IMR-90 (cell line): ENCODE results near the gene CIRBP. TPM values are rescaled to one million over a fixed set of nuclear protein-coding genes. Genes with fewer than 3 reads are reported as not detected.

Experiments
- ATAC-seq: fragments of 200-7000 bp; cut with Tn5 transposase; 2 replicates; pipeline ENCODE4 v1.9.1; 2020; ENCODE audit warnings: low read depth, mild to moderate bottlenecking, moderate library complexity
- BruUV-seq: library from RNA; stranded (reverse); fragments of 400-500 nt; replicated peaks from 2 replicates; lab custom pipeline; 2021; lab: Mats Ljungman, UMichigan
- CTCF ChIA-PET: fragments of 300-600 bp; formaldehyde crosslinking; extraction: SDS; loops from one replicate; lab custom pipeline; 2021; ENCODE audit warnings: antibody characterized with exemption; lab: Yijun Ruan, JAX
- POLR2A ChIA-PET: fragments of 300-600 bp; sonication (Branson Sonifier 250); formaldehyde crosslinking; loops from one replicate; lab custom pipeline; 2022; ENCODE audit warnings: antibody characterized with exemption; ENCODE audit not compliant: unreplicated experiment; lab: Charles Lee
- DNase-seq: peaks from one replicate; pipeline ENCODE4 v3.0.0; 2013
- H2AFZ ChIP-seq: replicated peaks from 2 replicates; pipeline ENCODE3; 2013; ENCODE audit warnings: low read length, mild to moderate bottlenecking; ENCODE audit not compliant: poor library complexity
- H2AK5ac ChIP-seq: 2 replicates; pipeline ENCODE4 v1.6.1; 2013; ENCODE audit warnings: low read depth, low read length, inconsistent platforms
- H2AK9ac ChIP-seq: replicated peaks from 2 replicates; pipeline ENCODE3; 2013; ENCODE audit warnings: mild to moderate bottlenecking, low read depth, low read length, moderate library complexity; ENCODE audit not compliant: poor library complexity
- H2BK120ac ChIP-seq: 2 replicates; pipeline ENCODE4 v1.6.1; 2013; ENCODE audit warnings: low read depth, low read length, inconsistent platforms
- H2BK15ac ChIP-seq: 3 replicates; pipeline ENCODE4 v1.6.1; 2013; ENCODE audit warnings: low read depth, low read length, inconsistent platforms
- H2BK20ac ChIP-seq: 2 replicates; pipeline ENCODE4 v1.6.1; 2013; ENCODE audit warnings: low read depth, mild to moderate bottlenecking, inconsistent platforms, low read length, moderate library complexity
- H2BK5ac ChIP-seq: 2 replicates; pipeline ENCODE4 v1.6.1; 2013; ENCODE audit warnings: mild to moderate bottlenecking, low read depth, low read length, inconsistent platforms; ENCODE audit not compliant: poor library complexity, severe bottlenecking
- H3K14ac ChIP-seq: replicated peaks from 2 replicates; pipeline ENCODE4 v1.6.1; 2013; ENCODE audit warnings: low read depth, low read length, inconsistent platforms
- H3K18ac ChIP-seq: 2 replicates; pipeline ENCODE4 v1.6.1; 2013; ENCODE audit warnings: low read depth, low read length, control low read depth
- H3K23ac ChIP-seq: 2 replicates; pipeline ENCODE4 v1.6.1; 2013; ENCODE audit warnings: low read depth, low read length, inconsistent platforms
- H3K27ac ChIP-seq: 2 replicates; pipeline ENCODE4 v1.5.1; 2013; ENCODE audit warnings: mild to moderate bottlenecking, control low read depth, low read length; ENCODE audit not compliant: insufficient read depth
- H3K27me3 ChIP-seq: 2 replicates; pipeline ENCODE4 v1.6.1; 2013; ENCODE audit warnings: low read length; ENCODE audit not compliant: control insufficient read depth, insufficient read depth
- H3K36me3 ChIP-seq: 2 replicates; pipeline ENCODE4 v1.6.1; 2013; ENCODE audit warnings: low read length, mixed read lengths; ENCODE audit not compliant: control insufficient read depth, insufficient read depth
- H3K4ac ChIP-seq: 2 replicates; pipeline ENCODE4 v1.6.1; 2013; ENCODE audit warnings: low read depth, low read length, inconsistent platforms
- H3K4me1 ChIP-seq: 2 replicates; pipeline ENCODE4 v1.6.1; 2013; ENCODE audit warnings: low read length, mixed read lengths; ENCODE audit not compliant: control insufficient read depth, insufficient read depth
- H3K4me2 ChIP-seq: 2 replicates; pipeline ENCODE4 v1.6.1; 2013; ENCODE audit warnings: low read depth, mild to moderate bottlenecking, control low read depth, low read length, moderate library complexity
- H3K4me3 ChIP-seq: 2 replicates; pipeline ENCODE4 v1.5.1; 2013; ENCODE audit warnings: low read depth, mild to moderate bottlenecking, control low read depth, low read length, moderate library complexity; ENCODE audit not compliant: insufficient read depth
- H3K56ac ChIP-seq: 2 replicates; pipeline ENCODE4 v1.6.1; 2013; ENCODE audit warnings: low read length, inconsistent platforms; ENCODE audit not compliant: insufficient read depth; ENCODE audit errors: extremely low read depth
- H3K79me1 ChIP-seq, 2 experiments: 2 replicates each; pipeline ENCODE4 v1.6.1; 2013; ENCODE audit warnings: low read length in 2 of 2, inconsistent platforms in 1 of 2, low read depth in 1 of 2
- H3K9ac ChIP-seq: 2 replicates; pipeline ENCODE4 v1.6.1; 2013; ENCODE audit warnings: low read depth, low read length, control low read depth
- H3K9me1 ChIP-seq: 2 replicates; pipeline ENCODE4 v1.6.1; 2013; ENCODE audit warnings: low read length, inconsistent platforms; ENCODE audit not compliant: insufficient read depth
- H3K9me3 ChIP-seq: 2 replicates; pipeline ENCODE4 v1.6.1; 2013; ENCODE audit warnings: low read length; ENCODE audit not compliant: control insufficient read depth, insufficient read depth
- H4K20me1 ChIP-seq: 2 replicates; pipeline ENCODE4 v1.6.1; 2013; ENCODE audit warnings: low read length, inconsistent platforms; ENCODE audit not compliant: insufficient read depth
- H4K5ac ChIP-seq: 2 replicates; pipeline ENCODE4 v1.6.1; 2013; ENCODE audit warnings: mild to moderate bottlenecking, low read depth, low read length, control low read depth
- H4K8ac ChIP-seq, 2 experiments: 2 replicates each; pipeline ENCODE4 v1.6.1; 2013; ENCODE audit warnings: low read depth in 2 of 2, low read length in 2 of 2, control low read depth in 1 of 2, inconsistent platforms in 1 of 2
- H4K91ac ChIP-seq: 2 replicates; pipeline ENCODE4 v1.6.1; 2013; ENCODE audit warnings: low read depth, low read length, inconsistent platforms; ENCODE audit not compliant: insufficient read depth
- BHLHE40 ChIP-seq: fragments of 150-350 bp; IDR thresholded peaks from 2 replicates; pipeline ENCODE4 v1.6.1; 2016; ENCODE audit warnings: mild to moderate bottlenecking, low read depth, low read length
- CEBPB ChIP-seq: IDR thresholded peaks from 2 replicates; pipeline ENCODE4 v1.6.1; 2012; ENCODE audit warnings: low read depth, low read length, improper control_type of control experiment
- CHD1 ChIP-seq: IDR thresholded peaks from 2 replicates; pipeline ENCODE4 v1.6.1; 2012; ENCODE audit warnings: low read depth, low read length, improper control_type of control experiment
- FOS ChIP-seq: fragments of 150-350 bp; IDR thresholded peaks from 2 replicates; pipeline ENCODE4 v1.6.1; 2016; ENCODE audit warnings: low read depth, low read length
- MAFK ChIP-seq: IDR thresholded peaks from 2 replicates; pipeline ENCODE4 v1.6.1; 2012; ENCODE audit warnings: low read depth, low read length, improper control_type of control experiment
- MAZ ChIP-seq: IDR thresholded peaks from 2 replicates; pipeline ENCODE4 v1.6.1; 2012; ENCODE audit warnings: low read depth, mild to moderate bottlenecking, low read length, improper control_type of control experiment, moderate library complexity, borderline replicate concordance
- MXI1 ChIP-seq: IDR thresholded peaks from 2 replicates; pipeline ENCODE4 v1.6.1; 2012; ENCODE audit warnings: low read depth, mild to moderate bottlenecking, low read length, moderate library complexity, borderline replicate concordance
- POLR2A ChIP-seq: IDR thresholded peaks from 2 replicates; pipeline ENCODE4 v1.6.1; 2012; ENCODE audit warnings: mild to moderate bottlenecking, low read depth, low read length
- RAD21 ChIP-seq: IDR thresholded peaks from 2 replicates; pipeline ENCODE4 v1.6.1; 2012; ENCODE audit warnings: low read length, improper control_type of control experiment
- RCOR1 ChIP-seq: IDR thresholded peaks from 2 replicates; pipeline ENCODE4 v1.6.1; 2012; ENCODE audit warnings: mild to moderate bottlenecking, low read length, improper control_type of control experiment; ENCODE audit not compliant: insufficient replicate concordance
- RFX5 ChIP-seq: IDR thresholded peaks from 2 replicates; pipeline ENCODE4 v1.8.0; 2012; ENCODE audit warnings: low read depth, mild to moderate bottlenecking, low read length, moderate library complexity
- SMC3 ChIP-seq: fragments of 150-350 bp; IDR thresholded peaks from 2 replicates; pipeline ENCODE4 v1.6.1; 2016; ENCODE audit warnings: low read depth, mild to moderate bottlenecking, antibody characterized with exemption, low read length, moderate library complexity
- USF2 ChIP-seq: fragments of 150-350 bp; IDR thresholded peaks from 2 replicates; pipeline ENCODE4 v1.6.1; 2017; ENCODE audit warnings: mild to moderate bottlenecking, antibody characterized with exemption, low read length, low read depth
- WGBS, 2 experiments: methylation state at CpG; one replicate each; pipeline versions ENCODE4 v1.1.5 to v1.1.7; 2013; ENCODE audit warnings: missing lambda C conversion rate in 2 of 2; ENCODE audit not compliant: insufficient read length in 1 of 2; ENCODE audit errors: extremely low coverage in 2 of 2; 5-methylcytosine and 5-hydroxymethylcytosine counted together
- dilution Hi-C: fragments of 300-500 bp; cut with HindIII; formaldehyde crosslinking; loops from one replicate; pipeline ENCODE4 v1.14.3; 2018; ENCODE audit warnings: low sequenced_read_pairs; ENCODE audit not compliant: unreplicated experiment
- in situ Hi-C: fragments of 300-500 bp; cut with MboI; formaldehyde crosslinking; loops from 3 replicates; pipeline ENCODE4 v1.14.3; 2019; ENCODE audit warnings: low sequenced_read_pairs, inconsistent platforms, mixed read lengths
- intact Hi-C: fragments of 100-400 bp; cut with micrococcal nuclease; formaldehyde crosslinking; loops from 2 replicates; pipeline ENCODE4 v1.10.0; 2022
- polyA plus RNA-seq, 3 experiments: library from polyadenylated mRNA; depleted of rRNA; stranded (reverse); fragments of >200 nt; gene quantifications; 2 replicates each; pipeline ENCODE4 v1.2.3, GENCODE V29; 2012; ENCODE audit warnings: low replicate concordance in 1 of 3
- total RNA-seq: library from RNA; depleted of rRNA; stranded (reverse); fragments of >200 nt; gene quantifications from 2 replicates; pipeline ENCODE4 v1.2.3, GENCODE V29; 2012
- TF ChIP-seq, protein P1 (sequence below): conservative IDR thresholded peaks from 2 replicates; pipeline ENCODE4 v1.5.1; 2012; ENCODE audit warnings: mild to moderate bottlenecking, low read depth, low read length, improper control_type of control experiment

Gene CIRBP
- total and polyA plus RNA-seq, 2 of the 4 experiments (the other 2 are of a cell fraction) = 299 to 542 TPM

- Histone ChIP-seq H3K14ac (no peak overlapping the region), H3K4me2 (no peak overlapping the region), H4K8ac (no peak overlapping the region), H3K79me1 (peaks cover 12 to 30% of the 10 kb centered on the region in 2 experiments; a peak in 3 of 4 replicates), H2BK120ac (no peak overlapping the region), H2BK15ac (no peak overlapping the region), H3K4me3 (no peak overlapping the region), H4K20me1 (peaks cover 27% of the 10 kb centered on the region), H3K9me3 (no peaks in the 10 kb centered on the region), H3K9ac (no peak overlapping the region), H3K4ac (no peak overlapping the region), H3K4me1 (peaks cover 7% of the 10 kb centered on the region), H3K27me3 (peaks cover 15% of the 10 kb centered on the region), H3K56ac (no peak overlapping the region), H2AFZ (peak overlapping the region; percentile 50), H3K23ac (no peak overlapping the region), H4K5ac (no peak overlapping the region), H3K9me1 (no peaks in the 10 kb centered on the region), H4K91ac (no peak overlapping the region), H2BK5ac (no peak overlapping the region), H2BK20ac (no peak overlapping the region), H2AK5ac (0 out of 2 replicates have a peak overlapping the region, but pooled peaks have one; percentile 50), H3K36me3 (peaks cover 11% of the 10 kb centered on the region), H3K18ac (no peak overlapping the region), H3K27ac (no peak overlapping the region), H2AK9ac (peak overlapping the region; percentile 80)
- peak; percentile 80 for DNase-seq
- WGBS, 2 experiments = 7% methylated on average over 2 of the region's 10 CpGs; no CpG with 5 or more reads in 1 of the 2 experiments
- ATAC-seq = peak; percentile 36
- dilution Hi-C loops (no loop called here), intact Hi-C loops (loop anchor here (1.0 to 5.0 kb wide), 4 partner anchors 82 to 127 kb away; partner anchors contain the start of genes DAZAP1 and NDUFS7), in situ Hi-C loops (loop anchor here (5.0 kb wide), 1 partner anchor 82 kb away; no protein-coding TSS in a partner anchor)
- CTCF ChIA-PET = interaction anchor here (0.6 to 1.7 kb wide), 6 partner anchors 10 to 95 kb away, joined by 3 to 8 read pairs (median 3); partner anchors contain the start of gene CIRBP
- no TSS peak for BruUV-seq
- POLR2A ChIA-PET = interaction anchor here (1.4 kb wide), 1 partner anchor 11 kb away, joined by 3 read pairs; no protein-coding TSS in a partner anchor
- peak; percentile 45; the same call in 1 of the 2 replicates for TF ChIP-seq USF2
- TF ChIP-seq FOS = no peak
- no peak for TF ChIP-seq RFX5
- TF ChIP-seq MAZ = peak; percentile 19; the same call in 1 of the 2 replicates
- TF ChIP-seq SMC3 = peak; percentile 90
- TF ChIP-seq, protein P1, sequence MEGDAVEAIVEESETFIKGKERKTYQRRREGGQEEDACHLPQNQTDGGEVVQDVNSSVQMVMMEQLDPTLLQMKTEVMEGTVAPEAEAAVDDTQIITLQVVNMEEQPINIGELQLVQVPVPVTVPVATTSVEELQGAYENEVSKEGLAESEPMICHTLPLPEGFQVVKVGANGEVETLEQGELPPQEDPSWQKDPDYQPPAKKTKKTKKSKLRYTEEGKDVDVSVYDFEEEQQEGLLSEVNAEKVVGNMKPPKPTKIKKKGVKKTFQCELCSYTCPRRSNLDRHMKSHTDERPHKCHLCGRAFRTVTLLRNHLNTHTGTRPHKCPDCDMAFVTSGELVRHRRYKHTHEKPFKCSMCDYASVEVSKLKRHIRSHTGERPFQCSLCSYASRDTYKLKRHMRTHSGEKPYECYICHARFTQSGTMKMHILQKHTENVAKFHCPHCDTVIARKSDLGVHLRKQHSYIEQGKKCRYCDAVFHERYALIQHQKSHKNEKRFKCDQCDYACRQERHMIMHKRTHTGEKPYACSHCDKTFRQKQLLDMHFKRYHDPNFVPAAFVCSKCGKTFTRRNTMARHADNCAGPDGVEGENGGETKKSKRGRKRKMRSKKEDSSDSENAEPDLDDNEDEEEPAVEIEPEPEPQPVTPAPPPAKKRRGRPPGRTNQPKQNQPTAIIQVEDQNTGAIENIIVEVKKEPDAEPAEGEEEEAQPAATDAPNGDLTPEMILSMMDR = peak; percentile 96
- no peak for TF ChIP-seq CHD1
- TF ChIP-seq BHLHE40 = no peak
- TF ChIP-seq MAFK = no peak
- TF ChIP-seq MXI1 = 0 out of 2 replicates have a peak, but pooled peaks have one; percentile 49
- TF ChIP-seq RAD21 = peak; percentile 96
- 0 out of 2 replicates have a peak, but pooled peaks have one; percentile 41 for TF ChIP-seq POLR2A
- no peak for TF ChIP-seq RCOR1
- no peak for TF ChIP-seq CEBPB
Measured at GRCh38 chr19:1279782-1280341, 10.7 kb downstream of the CIRBP start.
